Right lobe of liver (tissue), 6 donors: ENCODE measurements around the gene PELO. TPM values are rescaled to one million over a fixed set of nuclear protein-coding genes. Genes with fewer than 3 reads are reported as not detected.

Experiments
- ATAC-seq, 4 donors: fragments of 200-7000 bp; cut with Tn5 transposase; one replicate each; pipeline ENCODE4 v1.9.1; 2020; ENCODE audit warnings: mild to moderate bottlenecking in 4 of 4, moderate library complexity in 4 of 4
- DNase-seq, 3 donors: peaks; one replicate each; pipeline ENCODE4 v3.0.0-alpha.2; 2020
- H3K27ac ChIP-seq, 3 donors: fragments of 200-600 bp; one replicate each; pipeline ENCODE4 v1.8.0; 2022
- H3K27me3 ChIP-seq, 2 donors: fragments of 200-600 bp; one replicate each; pipeline ENCODE4 v1.8.0; 2022
- H3K36me3 ChIP-seq, 4 donors: fragments of 200-600 bp; sonication (generic) in 1 of 4; one replicate each; pipeline versions ENCODE4 v1.5.1 to v1.8.0; 2017 to 2022; ENCODE audit warnings: control low read depth in 1 of 4
- H3K4me1 ChIP-seq, 4 donors: fragments of 200-600 bp; sonication (generic) in 1 of 4; one replicate each; pipeline versions ENCODE4 v1.5.1 to v1.8.0; 2017 to 2022; ENCODE audit warnings: control low read depth in 1 of 4
- H3K4me3 ChIP-seq, 3 donors: fragments of 200-600 bp; one replicate each; pipeline ENCODE4 v1.8.0; 2022
- H3K9me3 ChIP-seq, 4 donors: fragments of 200-600 bp; sonication (generic) in 1 of 4; one replicate each; pipeline versions ENCODE4 v1.5.1 to v1.8.0; 2017 to 2022; ENCODE audit warnings: control low read depth in 1 of 4
- CTCF ChIP-seq, 4 donors: fragments of 200-600 bp in 3 of 4; fragments of 450-650 bp in 1 of 4; IDR thresholded peaks; one replicate each; pipeline versions ENCODE4 v1.5.1 to v1.8.0; 2016 to 2022; ENCODE audit warnings: antibody characterized with exemption in 4 of 4, mild to moderate bottlenecking in 2 of 4
- POLR2A ChIP-seq: fragments of 450-650 bp; IDR thresholded peaks from one replicate; pipeline ENCODE4 v1.6.1; 2017; ENCODE audit warnings: antibody characterized with exemption, mild to moderate bottlenecking
- WGBS: methylation state at CpG from one replicate; pipeline ENCODE4 v1.1.6; 2018; ENCODE audit warnings: low coverage, low lambda C conversion rate; ENCODE audit not compliant: insufficient coverage; ENCODE audit errors: missing lambda C conversion rate; 5-methylcytosine and 5-hydroxymethylcytosine counted together
- intact Hi-C, 2 donors: fragments of 100-400 bp; cut with DNase I; formaldehyde crosslinking; loops; one replicate each; pipeline versions ENCODE4 v1.11.2 to v1.14.1; 2022
- total RNA-seq, 6 experiments: library from RNA; depleted of rRNA in 2 of 6; stranded (reverse); fragments of >200 nt in 2 of 6; fragmentation: NEBNext Ultra II Directional in 3 of 6; extraction: Animal tissue kit (Norgen Biotek cat#: 25700) in 3 of 6; gene quantifications; one replicate each; pipeline versions ENCODE4 v1.1.0 to v1.2.4, GENCODE V29; 2016 to 2023
- donor health status: DM: no; HTN: yes; CAD: no.
- donor health status: DM: no; HTN: no; CAD: no.
- donor health status: DM: no; HTN: no; CAD: no.
- donor health status: DM: no; HTN: yes; CAD: no.
- donor health status: DM: no; HTN: yes; CAD: no.

PELO gene
- total RNA-seq, 6 experiments from 2014 or later: 14.6 to 24.6 (median 17.6) TPM

DNA sequence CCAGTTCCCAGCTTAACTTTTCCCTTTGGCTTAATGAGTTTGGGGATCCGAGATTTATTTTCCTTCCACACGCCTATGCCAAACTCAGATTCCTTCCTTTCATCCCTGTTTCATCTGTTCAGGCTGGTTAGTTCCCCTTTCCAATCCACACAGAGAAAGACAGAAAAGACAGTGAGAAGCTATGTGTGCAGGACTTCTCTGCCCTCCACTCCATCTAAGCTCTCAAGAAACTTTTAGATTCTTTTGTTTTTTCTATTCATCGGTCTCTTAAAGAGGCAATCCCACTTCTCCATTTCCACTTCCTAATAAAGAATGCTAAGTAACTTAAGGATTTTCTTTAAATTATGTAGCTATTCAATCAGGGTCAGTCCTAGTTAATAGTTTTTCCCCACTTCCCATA lies 11.2 kb downstream of the PELO start:
- Histone ChIP-seq H3K4me3 (peak overlapping the region; percentile 53 to 72 (median 61)), H3K4me1 (peaks cover 0 to 68% (median 19%) of the 10 kb centered on the region in 4 donors), H3K9me3 (no peaks in the 10 kb centered on the region), H3K27ac (peak overlapping the region; percentile 78 to 95 (median 86)), H3K27me3 (no peaks in the 10 kb centered on the region), H3K36me3 (peaks cover 0 to 7% (median 4%) of the 10 kb centered on the region in 4 donors)
- DNase-seq (no peak), ATAC-seq (no peak)
- TF ChIP-seq CTCF (IDR thresholded peaks at IDR 0.05): no peak
- TF ChIP-seq POLR2A: no peak
- 0% methylated on average over 3 of the region's 3 CpGs for WGBS
- intact Hi-C loops: no loop called here

DNA sequence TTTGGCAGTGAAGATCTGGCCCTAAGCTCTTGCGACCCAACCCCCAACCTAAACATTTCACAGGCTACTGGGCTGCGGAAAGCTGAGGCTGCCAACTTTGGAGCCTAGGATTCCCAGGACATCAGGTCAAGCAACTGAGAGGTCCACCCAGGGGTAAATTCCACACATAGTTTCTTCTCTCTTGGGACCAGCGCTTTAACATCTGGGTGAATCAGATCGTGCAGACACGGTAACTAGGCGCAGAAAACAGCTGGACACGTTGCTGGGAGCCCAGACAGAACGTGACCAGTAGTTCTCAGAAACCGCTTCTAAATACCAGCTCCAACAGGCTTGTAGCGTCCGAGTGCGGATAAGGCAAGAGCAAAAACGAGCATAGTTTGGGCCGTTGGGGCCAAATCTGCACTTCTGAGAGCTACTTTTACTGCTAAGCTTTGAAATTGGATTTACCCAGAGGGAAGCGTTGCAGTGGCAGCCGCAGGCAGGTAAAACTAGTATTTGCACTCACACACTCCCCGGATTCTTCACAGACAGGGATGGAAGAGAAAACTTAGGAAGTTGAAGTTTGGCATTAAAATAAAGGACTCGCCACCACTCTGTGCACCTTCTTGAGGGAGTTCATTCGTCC lies 11.8 kb downstream of the PELO start:
- Histone ChIP-seq H3K4me3 (peak overlapping the region; percentile 53 to 72 (median 61)), H3K27ac (peak overlapping the region; percentile 78 to 95 (median 86)), H3K27me3 (no peaks in the 10 kb centered on the region), H3K36me3 (peaks cover 0 to 7% (median 4%) of the 10 kb centered on the region in 4 donors), H3K9me3 (no peaks in the 10 kb centered on the region), H3K4me1 (peaks cover 0 to 70% (median 21%) of the 10 kb centered on the region in 4 donors)
- ATAC-seq (peak; percentile 42 to 67 (median 64)), DNase-seq (peak; percentile 53 to 82 (median 75))
- WGBS: 0% methylated on average over 15 of the region's 19 CpGs
- TF ChIP-seq POLR2A (no peak), CTCF (IDR thresholded peaks at IDR 0.05) (no peak)
- intact Hi-C loops: no loop called here

- H3K9me3 ChIP-seq: no peaks in the 10 kb centered on the region
- no peaks in the 10 kb centered on the region for H3K27me3 ChIP-seq
- TF ChIP-seq POLR2A: peak; percentile 67
- no peak for TF ChIP-seq CTCF (IDR thresholded peaks at IDR 0.05)
- H3K4me1 ChIP-seq: peaks cover 0 to 75% (median 22%) of the 10 kb centered on the region in 4 donors
- H3K36me3 ChIP-seq: peaks cover 0 to 7% (median 4%) of the 10 kb centered on the region in 4 donors
- H3K27ac ChIP-seq: peak overlapping the region; percentile 78 to 95 (median 86)
- 0% methylated on average over 14 of the region's 34 CpGs for WGBS
- H3K4me3 ChIP-seq: peak overlapping the region; percentile 53 to 72 (median 61)
- intact Hi-C loops: no loop called here
- DNase-seq (peak; percentile 97 to 98 (median 97)), ATAC-seq (peak; percentile 82 to 90 (median 86))
Observed at GRCh38 chr5:52799983-52800393, 12.3 kb downstream of the PELO start.

DNA sequence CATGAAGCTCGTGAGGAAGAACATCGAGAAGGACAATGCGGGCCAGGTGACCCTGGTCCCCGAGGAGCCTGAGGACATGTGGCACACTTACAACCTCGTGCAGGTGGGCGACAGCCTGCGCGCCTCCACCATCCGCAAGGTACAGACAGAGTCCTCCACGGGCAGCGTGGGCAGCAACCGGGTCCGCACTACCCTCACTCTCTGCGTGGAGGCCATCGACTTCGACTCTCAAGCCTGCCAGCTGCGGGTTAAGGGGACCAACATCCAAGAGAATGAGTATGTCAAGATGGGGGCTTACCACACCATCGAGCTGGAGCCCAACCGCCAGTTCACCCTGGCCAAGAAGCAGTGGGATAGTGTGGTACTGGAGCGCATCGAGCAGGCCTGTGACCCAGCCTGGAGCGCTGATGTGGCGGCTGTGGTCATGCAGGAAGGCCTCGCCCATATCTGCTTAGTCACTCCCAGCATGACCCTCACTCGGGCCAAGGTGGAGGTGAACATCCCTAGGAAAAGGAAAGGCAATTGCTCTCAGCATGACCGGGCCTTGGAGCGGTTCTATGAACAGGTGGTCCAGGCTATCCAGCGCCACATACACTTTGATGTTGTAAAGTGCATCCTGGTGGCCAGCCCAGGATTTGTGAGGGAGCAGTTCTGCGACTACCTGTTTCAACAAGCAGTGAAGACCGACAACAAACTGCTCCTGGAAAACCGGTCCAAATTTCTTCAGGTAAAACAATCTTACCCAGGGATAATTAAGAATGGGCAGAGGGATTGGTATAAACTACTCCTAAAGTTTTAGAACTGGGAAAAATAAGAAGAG lies 12.9 kb downstream of the PELO start:
- peak overlapping the region; percentile 78 to 95 (median 86) for H3K27ac ChIP-seq
- TF ChIP-seq CTCF (IDR thresholded peaks at IDR 0.05): no peak
- peak; percentile 16 for TF ChIP-seq POLR2A
- H3K4me3 ChIP-seq: peak overlapping the region; percentile 53 to 72 (median 61)
- WGBS: 17% methylated on average over 7 of the region's 31 CpGs
- DNase-seq: peak; percentile 67 to 77 (median 77)
- no peaks in the 10 kb centered on the region for H3K9me3 ChIP-seq
- peaks cover 0 to 7% (median 4%) of the 10 kb centered on the region in 4 donors for H3K36me3 ChIP-seq
- H3K27me3 ChIP-seq: no peaks in the 10 kb centered on the region
- H3K4me1 ChIP-seq: peaks cover 0 to 70% (median 19%) of the 10 kb centered on the region in 4 donors
- peak; percentile 66 to 76 (median 72) for ATAC-seq
- intact Hi-C loops: no loop called here
